HG03196 (cell line): ENCODE results near the gene HS1BP3.

Source experiments
- ATAC-seq: cut with Tn5 transposase; IDR thresholded peaks from one replicate; pipeline ENCODE4 v1.9.1; 2021; ENCODE audit not compliant: unreplicated experiment

HS1BP3 gene

GRCh38 chr2:20648206-20648605, 2.7 kb downstream of the HS1BP3 start:
- ATAC-seq: no peak

DNA sequence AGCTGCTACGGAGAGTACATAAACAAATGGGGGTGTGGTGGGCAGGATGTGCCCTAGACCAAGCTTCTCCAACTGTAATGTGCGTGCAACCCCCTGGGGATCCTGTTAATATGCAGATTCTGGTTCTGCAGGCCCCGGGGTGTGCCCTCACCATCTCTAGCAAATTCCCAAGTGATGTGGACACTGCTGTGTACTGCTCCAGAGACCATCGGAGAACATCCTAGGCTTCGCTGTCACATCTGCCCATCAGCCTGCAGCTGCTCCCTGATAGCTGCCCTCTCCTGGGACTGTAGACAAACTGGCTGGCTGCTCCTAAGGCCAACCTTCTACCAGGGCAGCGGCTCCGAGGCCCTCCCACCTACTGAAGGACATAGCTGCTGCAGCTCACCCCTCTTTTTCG, 3.2 kb downstream of the HS1BP3 start:
- no peak for ATAC-seq

DNA sequence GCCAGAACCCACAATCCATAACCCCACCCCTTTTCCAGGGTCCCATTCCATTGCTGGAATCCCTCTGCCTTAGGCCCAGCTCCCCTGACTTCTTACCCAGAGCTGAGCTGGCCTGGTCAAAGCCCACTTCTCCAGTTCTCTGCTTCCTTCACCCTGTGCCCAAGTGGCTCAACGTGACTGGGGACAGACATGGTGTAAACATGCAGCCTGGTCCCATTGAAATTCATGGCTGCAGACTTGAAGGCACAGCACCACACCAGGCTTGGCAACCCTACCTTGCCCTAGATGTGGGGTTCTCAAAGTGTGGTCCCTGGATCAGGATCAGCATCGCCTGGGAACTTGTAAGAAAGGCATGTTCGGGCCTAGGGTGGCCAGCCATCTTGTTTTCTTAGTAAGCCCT, 3.7 kb downstream of the HS1BP3 start:
- ATAC-seq: no peak

DNA sequence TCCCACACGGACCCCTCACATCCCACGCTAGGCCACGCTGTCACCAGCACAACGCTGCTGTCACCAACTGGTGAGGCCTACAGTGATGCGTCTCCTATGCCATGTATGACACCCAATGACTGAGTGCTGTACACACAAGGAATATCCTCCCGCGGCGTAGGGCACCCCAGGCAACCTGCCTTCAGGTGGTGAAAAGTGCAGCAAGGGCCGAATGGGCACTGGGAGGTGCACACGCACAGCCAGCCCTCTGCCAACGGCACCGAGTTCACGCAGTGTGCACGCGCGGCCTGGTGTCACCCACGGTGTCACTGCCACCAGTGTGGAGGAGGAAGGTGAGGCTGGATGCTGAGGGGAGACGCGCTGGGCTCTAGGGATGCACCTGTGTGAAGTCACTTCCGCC, 4.5 kb downstream of the HS1BP3 start:
- ATAC-seq: no peak

DNA sequence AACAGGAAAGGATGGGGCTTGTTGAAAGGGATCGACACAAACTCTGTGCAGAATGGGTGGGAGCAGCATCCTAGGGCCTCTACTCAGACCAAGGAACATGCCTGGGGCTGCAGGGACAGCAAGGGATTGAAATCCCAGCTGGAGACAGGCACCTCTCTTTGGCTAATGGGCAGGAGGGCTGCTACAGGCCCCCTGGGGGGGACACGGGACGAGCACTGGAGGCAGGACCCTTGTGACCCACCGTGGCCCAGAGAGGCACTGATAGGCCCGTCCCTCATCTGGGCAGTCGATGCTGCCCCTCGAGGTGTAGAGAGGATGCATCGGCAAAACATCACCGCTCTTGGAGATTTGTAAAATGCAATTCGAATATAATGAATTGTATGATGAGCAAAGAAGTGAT, 5.1 kb downstream of the HS1BP3 start:
- ATAC-seq: no peak

GRCh38 chr2:20645301-20645701, 5.6 kb downstream of the HS1BP3 start:
- ATAC-seq: no peak

DNA sequence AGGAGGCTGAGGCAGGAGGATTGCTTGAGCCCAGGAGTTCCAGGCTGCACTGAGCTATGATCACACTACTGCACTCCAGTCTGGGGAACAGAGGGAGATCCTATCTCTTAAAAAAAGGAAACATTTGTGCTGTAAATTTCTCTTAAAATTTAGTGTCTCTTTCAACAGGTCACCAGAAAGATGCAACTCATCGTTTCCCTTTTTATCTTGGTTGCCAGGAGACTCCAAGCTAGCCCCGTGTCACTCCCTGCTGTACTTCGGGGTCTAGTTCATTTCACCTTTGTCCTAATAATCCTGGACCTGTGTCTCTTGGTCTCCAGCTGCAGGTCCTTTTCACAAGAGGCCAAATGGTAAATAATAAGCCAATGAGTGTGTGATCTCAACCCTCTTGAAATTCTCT, 7.1 kb downstream of the HS1BP3 start:
- no peak for ATAC-seq

- ATAC-seq: no peak
Measured at GRCh38 chr2:20643060-20643459, 7.8 kb downstream of the HS1BP3 start.

DNA sequence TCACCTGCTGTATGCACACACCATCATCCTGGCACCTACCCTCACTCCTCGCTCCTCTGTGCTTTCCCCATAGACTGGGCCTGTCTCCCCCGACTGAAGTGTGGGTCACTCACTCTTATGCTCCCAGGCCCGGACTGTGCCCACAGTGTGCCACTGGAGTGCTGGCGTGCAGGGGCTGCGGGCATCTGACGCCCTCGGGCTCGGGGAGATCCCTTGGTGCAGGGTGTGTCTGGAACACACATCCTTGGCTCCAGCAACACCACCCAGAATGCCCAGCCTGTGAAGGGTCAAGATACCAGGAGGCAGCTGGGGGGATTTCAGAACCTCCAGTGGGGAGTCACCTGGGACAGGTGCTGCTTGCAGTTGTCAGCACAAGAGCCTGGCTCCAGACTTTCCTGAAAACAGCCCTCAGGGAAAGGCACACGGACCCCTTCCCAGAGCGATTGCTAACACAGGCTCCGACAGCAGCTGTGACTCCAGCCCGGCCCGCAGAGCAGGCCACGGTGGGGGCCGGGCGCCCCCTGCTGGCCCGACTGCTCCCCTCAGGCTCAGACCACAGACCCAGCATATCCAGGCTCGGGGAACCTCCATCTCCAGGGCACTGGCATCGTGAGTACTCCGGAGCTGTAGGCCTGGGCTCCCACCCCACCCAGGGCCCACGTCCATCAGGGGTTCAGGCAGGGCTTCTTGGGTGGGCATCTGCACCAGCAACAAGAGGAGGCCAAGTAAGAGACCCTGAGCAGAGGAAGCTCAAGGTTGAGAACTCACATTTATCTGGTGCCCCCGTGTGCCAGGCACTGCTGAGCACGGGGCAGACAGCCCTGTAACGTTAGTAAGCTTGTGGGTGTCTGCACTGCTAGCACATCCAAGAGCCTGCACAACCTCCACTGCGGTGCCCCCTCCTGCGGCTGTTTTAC, 8.6 kb downstream of the HS1BP3 start:
- peak; percentile 90 for ATAC-seq

- no peak for ATAC-seq
Measured at GRCh38 chr2:20641123-20641985, 9.5 kb downstream of the HS1BP3 start.

GRCh38 chr2:20640411-20641122, 10.3 kb downstream of the HS1BP3 start:
- ATAC-seq: no peak

- ATAC-seq: no peak
Measured at GRCh38 chr2:20638646-20639430, 12.1 kb downstream of the HS1BP3 start.

- ATAC-seq: no peak
Measured at GRCh38 chr2:20638014-20638413, 12.9 kb downstream of the HS1BP3 start.

GRCh38 chr2:20637147-20637546, 13.8 kb downstream of the HS1BP3 start:
- no peak for ATAC-seq

DNA sequence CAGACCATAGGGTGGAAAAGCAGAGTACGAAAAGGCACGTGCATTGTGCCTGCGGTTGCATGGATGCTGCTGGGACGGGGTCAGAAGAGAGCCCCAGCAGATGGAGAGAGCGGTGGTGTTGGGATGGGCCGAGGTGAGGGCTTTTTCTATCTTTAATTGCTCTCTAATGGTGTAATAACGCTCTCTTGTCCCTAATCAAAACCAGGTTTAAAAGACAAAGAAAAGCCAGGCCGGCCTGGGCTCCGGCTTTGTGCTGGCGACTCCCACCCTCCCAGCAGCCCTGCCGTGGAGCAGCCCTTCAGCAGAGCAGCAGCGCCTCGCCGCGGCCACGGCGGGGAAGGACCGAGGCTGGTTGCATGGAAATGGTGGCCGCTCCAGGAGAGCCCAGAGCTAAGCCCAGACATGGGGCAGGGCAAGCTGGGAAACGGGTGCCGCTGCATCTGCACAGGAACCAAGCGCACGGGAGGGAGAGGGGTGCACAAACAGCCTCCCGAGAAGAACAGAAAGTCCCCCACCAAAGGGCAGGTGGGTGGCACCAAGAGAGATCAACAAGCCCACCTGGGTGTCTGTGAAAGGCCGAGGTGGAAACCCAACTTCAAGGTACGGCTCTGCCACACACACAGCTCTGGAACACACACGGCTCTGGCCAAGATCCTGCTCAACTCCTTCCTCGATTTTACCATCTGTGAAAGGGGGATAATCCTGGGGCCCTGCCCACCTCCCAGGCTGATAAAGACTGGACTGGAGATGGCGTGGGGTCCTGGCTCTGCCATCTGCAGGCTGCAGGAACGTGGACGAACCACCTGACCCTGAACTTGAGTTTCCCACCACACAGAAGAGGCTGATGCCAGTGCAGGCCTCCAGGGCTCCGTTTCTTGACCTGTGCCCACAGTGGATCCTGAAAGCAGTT, 15.0 kb downstream of the HS1BP3 start:
- peak; percentile 70 for ATAC-seq

- no peak for ATAC-seq
Measured at GRCh38 chr2:20635113-20635510, 15.8 kb downstream of the HS1BP3 start.

GRCh38 chr2:20634507-20635112, 16.3 kb downstream of the HS1BP3 start:
- ATAC-seq: no peak

- ATAC-seq: no peak
Measured at GRCh38 chr2:20633794-20634506, 16.9 kb downstream of the HS1BP3 start.
